Measurements from ENCODE around the gene FXYD4. TPM values are rescaled to one million over a fixed set of nuclear protein-coding genes. Genes with fewer than 3 reads are reported as not detected.
A peak's percentile ranks its signal among the peaks of the same experiment; 100 is the strongest.

Gene FXYD4
- total and polyA plus RNA-seq, 5 experiments from 2014 or later = not detected

DNA sequence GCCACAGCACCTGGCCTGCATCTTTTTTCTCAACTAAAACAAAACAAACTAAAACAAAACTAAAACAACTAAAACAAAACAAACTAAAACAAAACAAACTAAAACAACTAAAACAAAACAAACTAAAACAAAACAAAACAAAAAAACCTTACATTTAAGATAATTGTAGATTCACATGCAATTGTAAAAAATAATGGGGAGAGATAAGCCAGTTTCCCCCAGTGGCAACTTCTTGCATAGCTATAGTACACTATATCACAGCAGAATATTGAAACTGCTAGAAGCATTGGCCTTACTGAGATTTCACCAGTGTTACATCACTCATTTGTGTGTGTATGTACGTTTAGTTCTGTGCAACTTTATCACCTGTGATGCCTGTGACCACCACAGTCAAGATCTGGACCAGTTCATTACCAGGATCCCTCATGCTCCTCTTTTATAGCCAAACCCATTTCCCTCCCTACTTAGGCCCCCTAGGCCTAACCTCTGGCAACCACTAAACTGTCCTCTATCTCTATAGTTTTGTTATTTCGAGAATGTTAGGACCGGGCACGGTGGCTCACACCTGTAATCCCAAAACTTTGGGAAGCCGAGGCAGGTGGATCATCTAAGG, 9.3 kb downstream of the FXYD4 start:
- Mint-ChIP-seq H3K4me1 (peaks cover 0 to 8% (median 5%) of the 10 kb centered on the region in 4 donors), H3K27ac (peak overlapping the region; percentile 9 to 85 (median 65)), H3K27me3 (no peaks in the 10 kb centered on the region), H3K36me3 (peaks cover 0 to 4% (median 0%) of the 10 kb centered on the region in 3 donors), H3K9me3 (no peaks in the 10 kb centered on the region), H3K4me3 (no peak overlapping the region)
- ATAC-seq (no peak), DNase-seq (no peak)
- POLR2A ChIA-PET = interaction anchor here (0.6 to 1.0 kb wide), 5 partner anchors 72 to 218 kb away, joined by 3 to 6 read pairs (median 4); no protein-coding TSS in a partner anchor

DNA sequence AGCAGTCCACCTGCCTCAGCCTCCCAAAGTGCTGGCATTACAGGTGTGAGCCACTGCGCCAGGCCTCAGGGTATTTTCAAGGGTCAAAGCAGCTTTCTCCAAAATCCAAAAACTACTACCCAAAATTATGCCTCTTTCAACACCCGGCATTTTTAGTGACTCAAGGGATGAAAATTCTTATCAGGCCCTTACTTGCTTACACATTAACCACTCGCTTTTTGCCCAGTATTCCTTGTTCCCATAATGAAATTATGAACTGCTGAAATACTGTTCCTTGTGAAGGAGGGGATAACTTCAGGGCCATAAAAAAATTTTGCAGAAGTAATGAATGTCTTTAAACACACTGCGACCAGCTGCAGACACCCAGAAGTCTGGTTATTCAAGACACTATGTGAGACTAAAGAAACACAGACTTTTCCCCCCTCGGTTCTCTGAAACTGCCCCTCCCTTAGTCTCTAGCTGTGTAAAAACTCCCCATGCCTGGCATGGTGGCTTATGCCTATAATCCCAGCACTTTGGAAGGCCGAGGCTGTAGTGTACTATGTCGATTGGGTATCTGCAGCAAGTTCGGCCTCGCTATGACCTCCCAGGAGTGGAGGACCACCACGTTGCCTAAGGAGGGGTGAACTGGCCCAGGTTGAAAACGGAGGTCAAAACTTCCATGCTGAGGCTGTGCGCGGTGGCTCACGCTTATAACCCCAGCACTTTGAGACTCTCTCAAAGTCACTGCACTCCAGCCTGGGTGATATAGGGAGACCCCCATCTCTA, 12.0 kb downstream of the FXYD4 start:
- no peaks in the 10 kb centered on the region for H3K27me3 Mint-ChIP-seq
- H3K27ac Mint-ChIP-seq = peak overlapping the region in 9 of 10 donors; percentile 33 to 90 (median 73)
- peaks cover 2 to 29% (median 11%) of the 10 kb centered on the region in 3 donors for H3K36me3 Mint-ChIP-seq
- peak overlapping the region in 1 of 10 donors; percentile 38 for H3K4me3 Mint-ChIP-seq
- POLR2A ChIA-PET = no interaction called here
- ATAC-seq (peak in 1 of 2 donors; percentile 16), DNase-seq (no peak)
- peaks cover 18 to 28% (median 20%) of the 10 kb centered on the region in 4 donors for H3K4me1 Mint-ChIP-seq
- H3K9me3 Mint-ChIP-seq = no peaks in the 10 kb centered on the region

DNA sequence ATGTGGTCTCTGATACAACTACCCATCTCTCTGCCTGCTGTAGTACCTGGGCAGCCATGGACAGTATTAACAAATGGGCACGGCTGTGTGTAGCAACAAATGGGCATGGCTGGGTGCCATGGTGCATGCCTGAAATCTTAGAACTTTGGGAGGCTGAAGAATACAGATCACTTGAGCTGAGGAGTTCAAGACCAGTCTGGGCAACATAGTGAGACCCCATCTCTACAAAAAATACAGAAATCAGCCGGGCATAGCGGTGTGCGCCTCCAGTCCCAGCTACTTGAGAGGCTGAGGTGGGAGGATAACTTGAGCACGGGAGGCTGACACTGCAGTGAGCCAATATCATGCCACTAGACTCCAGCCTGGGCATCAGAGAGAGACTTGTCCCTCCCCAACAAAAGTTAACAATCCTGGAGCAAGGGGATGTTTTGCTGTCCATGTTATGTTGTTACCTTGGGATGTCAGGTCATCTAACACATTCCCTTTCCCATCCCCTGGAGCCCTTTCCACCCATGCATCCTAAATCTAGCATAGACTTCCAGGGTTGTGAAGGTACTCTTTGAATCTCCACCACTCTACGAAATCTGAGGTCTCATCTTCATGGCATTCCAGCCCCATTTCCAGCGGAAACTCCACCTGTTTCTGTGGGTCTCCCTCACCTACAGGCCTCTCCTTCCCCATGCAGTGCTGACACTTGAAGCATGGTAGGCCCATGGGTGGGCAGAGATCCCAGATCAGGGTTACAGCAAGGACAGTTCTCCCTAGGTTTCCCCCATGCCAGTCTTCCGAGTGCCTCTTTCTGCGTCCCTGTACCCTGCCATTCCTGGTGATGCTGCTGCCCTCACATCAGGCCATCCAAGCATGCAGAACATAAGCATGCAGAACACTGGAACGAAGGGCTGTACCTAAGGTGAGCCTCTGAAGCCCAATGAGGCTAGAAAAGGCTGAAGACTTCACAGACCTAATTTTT, 13.1 kb downstream of the FXYD4 start:
- Mint-ChIP-seq H3K36me3 (peaks cover 5 to 40% (median 11%) of the 10 kb centered on the region in 3 donors), H3K9me3 (no peaks in the 10 kb centered on the region), H3K4me3 (no peak overlapping the region), H3K4me1 (peaks cover 25 to 38% (median 28%) of the 10 kb centered on the region in 4 donors), H3K27ac (peak overlapping the region in 9 of 10 donors; percentile 41 to 90 (median 68)), H3K27me3 (no peaks in the 10 kb centered on the region)
- no peak for DNase-seq
- POLR2A ChIA-PET = interaction anchor here (0.6 to 2.0 kb wide), 4 partner anchors 12 to 48 kb away, joined by 3 to 9 read pairs (median 4); partner anchors contain the start of gene HNRNPF
- ATAC-seq = no peak

DNA sequence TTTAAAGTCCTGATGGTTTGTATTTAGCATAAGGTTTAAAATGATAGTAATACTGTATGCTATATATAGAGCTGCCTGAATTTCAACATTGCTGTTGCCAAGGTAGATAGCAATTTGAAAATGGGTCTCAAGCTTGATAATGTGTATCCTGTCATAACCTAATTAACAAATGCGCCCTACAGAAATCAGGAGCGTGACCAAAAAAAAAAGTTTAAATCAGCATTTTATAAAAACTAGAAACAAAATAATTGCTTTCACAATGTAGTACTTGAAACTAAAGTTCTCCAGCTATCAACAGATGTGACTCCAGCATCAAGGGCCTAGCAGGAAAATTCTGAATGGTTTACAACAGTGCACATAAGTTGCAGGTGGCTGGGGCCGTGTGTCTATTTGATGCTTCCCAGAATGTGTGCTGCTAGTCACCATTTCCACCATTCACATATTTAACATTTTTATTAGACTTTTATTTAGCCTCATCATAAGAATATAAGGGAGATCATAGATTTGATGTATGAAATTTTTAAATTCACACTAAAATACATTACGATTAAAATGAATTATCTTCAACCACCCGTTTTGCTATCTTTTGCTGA, 14.1 kb downstream of the FXYD4 start:
- POLR2A ChIA-PET = interaction anchor here (0.8 to 2.0 kb wide), 3 partner anchors 11 to 23 kb away, joined by 3 to 9 read pairs (median 3); partner anchors contain the start of gene HNRNPF
- DNase-seq (no peak), ATAC-seq (no peak)
- H3K4me1 Mint-ChIP-seq = peaks cover 30 to 48% (median 37%) of the 10 kb centered on the region in 4 donors
- no peaks in the 10 kb centered on the region for H3K27me3 Mint-ChIP-seq
- H3K36me3 Mint-ChIP-seq = peaks cover 5 to 50% (median 11%) of the 10 kb centered on the region in 3 donors
- H3K4me3 Mint-ChIP-seq = no peak overlapping the region
- H3K9me3 Mint-ChIP-seq = no peaks in the 10 kb centered on the region
- H3K27ac Mint-ChIP-seq = peak overlapping the region in 5 of 10 donors; percentile 64 to 93 (median 77)

DNA sequence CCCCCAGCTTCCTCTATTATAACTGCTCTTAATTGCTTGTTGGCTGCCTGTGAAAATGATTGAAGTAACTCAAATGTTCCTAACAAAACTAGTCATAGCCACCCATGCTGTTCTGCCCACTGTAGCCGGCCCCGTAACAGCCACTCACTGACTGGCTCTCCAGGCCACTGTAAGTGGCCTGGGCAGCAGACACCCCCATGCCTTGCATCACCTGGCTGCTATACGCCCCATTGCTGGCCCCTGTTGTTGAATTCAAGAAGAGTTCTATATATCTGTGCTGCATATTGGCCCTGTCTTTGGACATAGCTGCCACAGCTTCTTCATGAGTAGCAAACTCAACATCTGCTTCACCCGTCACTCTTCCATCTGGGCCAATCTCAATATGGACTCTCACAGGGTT, 15.1 kb downstream of the FXYD4 start:
- H3K27ac Mint-ChIP-seq = peak overlapping the region in 8 of 10 donors; percentile 16 to 93 (median 80)
- no peak for DNase-seq
- no peak overlapping the region for H3K4me3 Mint-ChIP-seq
- POLR2A ChIA-PET = interaction anchor here (0.6 kb wide), 1 partner anchor 29 kb away, joined by 7 read pairs; no protein-coding TSS in a partner anchor
- no peaks in the 10 kb centered on the region for H3K9me3 Mint-ChIP-seq
- no peak for ATAC-seq
- peaks cover 5 to 60% (median 11%) of the 10 kb centered on the region in 3 donors for H3K36me3 Mint-ChIP-seq
- H3K4me1 Mint-ChIP-seq = peaks cover 29 to 55% (median 44%) of the 10 kb centered on the region in 4 donors
- H3K27me3 Mint-ChIP-seq = no peaks in the 10 kb centered on the region

DNA sequence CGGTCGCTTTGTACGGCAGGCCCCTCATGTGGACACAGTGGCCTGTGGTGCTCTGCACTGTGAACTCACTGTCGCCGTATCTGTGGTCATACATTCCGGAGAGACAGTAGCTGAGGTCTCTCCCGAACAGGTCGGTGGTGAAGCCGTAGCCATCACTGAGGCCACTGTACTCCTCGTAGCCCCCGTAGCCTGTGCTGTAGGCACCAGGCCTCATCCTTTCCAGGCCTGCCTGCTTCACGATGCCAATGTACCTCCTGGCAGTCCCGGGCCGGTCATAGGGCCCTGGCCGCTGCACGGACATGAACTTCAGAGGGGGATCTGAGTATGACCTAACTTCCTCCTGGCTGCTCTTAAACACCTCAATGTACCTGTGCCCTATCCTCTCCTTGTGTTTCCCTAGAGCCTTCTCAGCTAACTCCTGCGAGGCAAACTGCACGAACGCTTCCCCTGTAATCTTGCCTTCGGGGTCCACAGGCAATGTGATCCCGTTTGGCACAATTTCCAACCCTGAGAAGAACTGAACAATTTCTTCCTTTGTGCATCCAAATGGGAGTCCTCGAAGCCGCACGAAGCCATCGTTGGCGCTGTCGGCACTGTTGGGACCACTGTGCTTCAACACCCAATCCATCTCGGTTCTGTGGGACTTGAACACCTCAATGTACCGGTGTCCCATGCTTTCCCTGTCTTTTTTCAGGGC, 15.7 kb downstream of the FXYD4 start:
- Mint-ChIP-seq H3K9me3 (no peaks in the 10 kb centered on the region), H3K4me3 (no peak overlapping the region), H3K36me3 (peaks cover 5 to 66% (median 11%) of the 10 kb centered on the region in 3 donors), H3K4me1 (peaks cover 32 to 57% (median 48%) of the 10 kb centered on the region in 4 donors), H3K27ac (peak overlapping the region; percentile 60 to 93 (median 82)), H3K27me3 (no peaks in the 10 kb centered on the region)
- ATAC-seq = no peak
- POLR2A ChIA-PET = interaction anchor here (0.6 kb wide), 1 partner anchor 30 kb away, joined by 7 read pairs; no protein-coding TSS in a partner anchor
- DNase-seq = no peak

DNA sequence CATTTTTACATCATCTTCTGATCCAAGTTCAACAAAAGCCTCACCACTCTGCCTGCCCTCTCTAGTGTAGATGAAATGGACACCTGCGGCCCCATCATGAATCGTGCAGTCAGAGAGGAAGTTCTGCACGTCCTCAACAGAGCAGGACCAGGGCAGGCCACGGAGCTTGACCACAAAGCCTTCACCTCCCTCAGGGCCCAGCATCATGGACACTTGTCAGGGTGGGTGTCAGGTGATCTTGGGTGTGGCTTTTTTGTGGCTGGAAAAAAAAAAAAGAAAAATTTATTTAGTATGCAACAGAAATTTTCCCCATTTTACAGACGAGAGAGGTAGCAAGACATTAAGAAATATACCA, 16.2 kb downstream of the FXYD4 start:
- peaks cover 7 to 71% (median 11%) of the 10 kb centered on the region in 3 donors for H3K36me3 Mint-ChIP-seq
- no peak overlapping the region for H3K4me3 Mint-ChIP-seq
- H3K27me3 Mint-ChIP-seq = no peaks in the 10 kb centered on the region
- POLR2A ChIA-PET = no interaction called here
- H3K9me3 Mint-ChIP-seq = no peaks in the 10 kb centered on the region
- DNase-seq = no peak
- ATAC-seq = no peak
- H3K27ac Mint-ChIP-seq = peak overlapping the region; percentile 2 to 93 (median 80)
- peaks cover 32 to 62% (median 53%) of the 10 kb centered on the region in 4 donors for H3K4me1 Mint-ChIP-seq

DNA sequence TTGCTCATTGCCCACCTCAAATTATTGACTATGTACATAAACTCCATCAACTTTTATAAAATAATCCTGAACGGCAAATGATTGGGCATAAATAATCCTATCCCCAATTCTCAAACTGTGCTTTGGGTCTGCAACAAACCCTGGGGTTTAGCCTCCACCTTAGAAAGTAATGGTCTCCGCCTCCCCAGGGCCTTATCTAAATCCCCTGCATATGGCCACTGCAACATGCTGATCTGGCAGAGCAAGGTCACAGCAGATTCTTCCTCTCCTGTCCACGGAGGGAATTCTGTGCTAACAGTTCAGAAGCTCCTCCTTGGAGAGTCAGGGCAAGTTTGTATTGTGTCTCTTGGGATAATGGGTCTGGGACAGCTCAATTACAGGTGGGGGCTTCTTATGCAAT, 18.4 kb downstream of the FXYD4 start:
- H3K4me3 Mint-ChIP-seq = no peak overlapping the region
- peaks cover 36 to 71% (median 68%) of the 10 kb centered on the region in 4 donors for H3K4me1 Mint-ChIP-seq
- POLR2A ChIA-PET = interaction anchor here (0.5 to 1.2 kb wide), 2 partner anchors 31 to 50 kb away, joined by 3 read pairs; no protein-coding TSS in a partner anchor
- DNase-seq (no peak), ATAC-seq (no peak)
- peaks cover 11 to 93% (median 12%) of the 10 kb centered on the region in 3 donors for H3K36me3 Mint-ChIP-seq
- H3K27ac Mint-ChIP-seq = peak overlapping the region; percentile 58 to 95 (median 84)
- H3K27me3 Mint-ChIP-seq = no peaks in the 10 kb centered on the region
- H3K9me3 Mint-ChIP-seq = no peaks in the 10 kb centered on the region

DNA sequence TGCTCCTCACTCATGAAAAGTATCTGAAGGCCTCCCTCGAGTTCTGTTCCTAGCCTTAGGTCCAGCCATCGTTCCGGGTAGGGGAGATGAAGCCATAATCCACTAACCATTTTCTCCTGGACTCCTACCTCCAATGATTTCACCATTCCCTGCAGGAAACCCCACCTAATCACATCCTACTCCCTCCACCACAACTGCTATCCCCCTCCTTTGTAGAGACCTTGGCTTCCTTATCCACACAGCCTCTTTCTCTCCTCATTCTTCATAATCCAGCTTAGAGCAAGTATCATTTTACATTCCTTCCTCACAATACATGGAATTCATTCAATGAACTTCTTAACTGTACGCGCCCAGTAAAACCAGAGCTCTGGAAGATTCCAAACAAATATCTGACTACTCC, 18.9 kb downstream of the FXYD4 start:
- Mint-ChIP-seq H3K27me3 (no peaks in the 10 kb centered on the region), H3K4me1 (peaks cover 39 to 75% (median 73%) of the 10 kb centered on the region in 4 donors), H3K27ac (peak overlapping the region; percentile 76 to 95 (median 85)), H3K9me3 (no peaks in the 10 kb centered on the region), H3K4me3 (no peak overlapping the region), H3K36me3 (peaks cover 11 to 97% (median 12%) of the 10 kb centered on the region in 3 donors)
- POLR2A ChIA-PET = interaction anchor here (0.5 to 1.2 kb wide), 2 partner anchors 31 kb away, joined by 3 to 5 read pairs; no protein-coding TSS in a partner anchor
- DNase-seq = no peak
- no peak for ATAC-seq

DNA sequence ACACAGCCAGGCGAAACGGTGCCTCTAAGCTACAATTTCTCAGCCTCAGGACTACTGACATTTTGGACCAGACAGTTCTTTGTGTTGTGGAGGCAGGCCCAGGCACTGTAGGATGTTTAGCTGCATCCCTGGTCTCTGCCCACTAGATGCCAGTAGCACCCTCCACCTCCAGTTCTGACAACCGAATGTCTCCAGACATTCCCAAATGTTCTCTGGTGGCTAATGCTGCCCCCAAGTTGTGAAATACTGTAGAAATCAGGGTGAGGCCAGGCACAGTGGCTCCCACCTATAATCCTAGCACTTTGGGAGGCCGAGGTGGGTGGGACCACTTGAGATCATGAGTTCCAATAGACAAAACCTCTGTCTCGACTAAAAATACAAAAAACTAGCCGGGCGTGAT, 19.3 kb downstream of the FXYD4 start:
- POLR2A ChIA-PET = interaction anchor here (0.5 to 1.2 kb wide), 2 partner anchors 30 to 32 kb away, joined by 3 to 5 read pairs; no protein-coding TSS in a partner anchor
- H3K4me3 Mint-ChIP-seq = peak overlapping the region in 2 of 10 donors; percentile 3 to 15
- peaks cover 11 to 95% (median 12%) of the 10 kb centered on the region in 3 donors for H3K36me3 Mint-ChIP-seq
- DNase-seq (peak in 7 of 10 donors; percentile 12 to 68 (median 29)), ATAC-seq (peak; percentile 43 to 68)
- peak overlapping the region; percentile 76 to 95 (median 85) for H3K27ac Mint-ChIP-seq
- H3K27me3 Mint-ChIP-seq = no peaks in the 10 kb centered on the region
- peaks cover 39 to 80% (median 77%) of the 10 kb centered on the region in 4 donors for H3K4me1 Mint-ChIP-seq
- no peaks in the 10 kb centered on the region for H3K9me3 Mint-ChIP-seq

DNA sequence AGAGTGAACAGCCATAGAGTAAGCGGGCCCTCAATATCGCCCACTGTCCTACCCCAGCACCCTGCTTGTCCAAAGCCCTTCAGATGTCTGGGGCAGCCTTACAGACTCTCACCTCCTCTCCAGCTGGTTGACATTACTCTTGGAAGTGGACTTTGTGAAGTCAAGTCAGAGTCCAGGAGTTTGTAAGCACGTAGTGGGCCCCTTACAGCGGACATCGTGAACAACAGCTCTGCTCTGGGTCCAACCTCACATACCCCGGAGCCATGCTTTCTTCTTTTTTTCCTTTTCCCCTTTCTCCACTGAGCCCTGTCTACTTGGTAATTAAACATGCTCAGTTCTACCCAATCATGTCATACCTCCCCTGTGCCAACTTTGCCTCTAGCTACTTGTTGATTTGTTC, 20.1 kb downstream of the FXYD4 start:
- POLR2A ChIA-PET = no interaction called here
- no peak for DNase-seq
- peaks cover 42 to 85% (median 82%) of the 10 kb centered on the region in 4 donors for H3K4me1 Mint-ChIP-seq
- no peaks in the 10 kb centered on the region for H3K9me3 Mint-ChIP-seq
- no peak for ATAC-seq
- no peaks in the 10 kb centered on the region for H3K27me3 Mint-ChIP-seq
- H3K4me3 Mint-ChIP-seq = peak overlapping the region in 1 of 10 donors; percentile 7
- H3K27ac Mint-ChIP-seq = peak overlapping the region; percentile 16 to 95 (median 84)
- peaks cover 11 to 90% (median 12%) of the 10 kb centered on the region in 3 donors for H3K36me3 Mint-ChIP-seq
